CD14-positive monocyte (primary cell): Measurements from ENCODE around the gene KPNA5. TPM values are rescaled to one million over a fixed set of nuclear protein-coding genes. Genes with fewer than 3 reads are reported as not detected.

Source experiments
- DNase-seq, 3 donors: peaks; one replicate each; pipeline ENCODE4 v3.0.0-alpha.2; 2011 to 2022
- H2AFZ ChIP-seq: 2 replicates; pipeline ENCODE4 v1.6.0; 2012; ENCODE audit warnings: mild to moderate bottlenecking, low read depth, low read length, inconsistent platforms; ENCODE audit not compliant: insufficient read depth, poor library complexity, severe bottlenecking
- H3K27ac ChIP-seq, 2 donors: 1 replicate in 1 of 2; 2 replicates in 1 of 2; pipeline ENCODE4 v1.5.1; 2012 to 2013; ENCODE audit warnings: low read length in 2 of 2, control low read depth in 1 of 2, inconsistent platforms in 1 of 2, low read depth in 1 of 2, mild to moderate bottlenecking in 1 of 2
- H3K27me3 ChIP-seq, 2 donors: one replicate each; pipeline versions ENCODE4 v1.6.0 to v1.6.1; 2011 to 2013; ENCODE audit warnings: low read length in 2 of 2; ENCODE audit not compliant: control insufficient read depth in 2 of 2, insufficient read depth in 2 of 2
- H3K36me3 ChIP-seq, 2 donors: replicated peaks in 1 of 2; 1 replicate in 1 of 2; 2 replicates in 1 of 2; pipeline versions ENCODE4 v1.5.1 to v1.6.1; 2012 to 2013; ENCODE audit warnings: low read length in 2 of 2, control low read depth in 1 of 2, inconsistent platforms in 1 of 2, mild to moderate bottlenecking in 1 of 2; ENCODE audit not compliant: insufficient read depth in 2 of 2, control insufficient read depth in 1 of 2
- H3K4me1 ChIP-seq, 2 donors: 1 replicate in 1 of 2; 2 replicates in 1 of 2; pipeline versions ENCODE4 v1.5.1 to v1.6.1; 2012 to 2013; ENCODE audit warnings: low read length in 2 of 2, control low read depth in 1 of 2, inconsistent platforms in 1 of 2, mild to moderate bottlenecking in 1 of 2, moderate library complexity in 1 of 2; ENCODE audit not compliant: insufficient read depth in 2 of 2, control insufficient read depth in 1 of 2
- H3K4me2 ChIP-seq: replicated peaks from 2 replicates; pipeline ENCODE3; 2012; ENCODE audit warnings: low read length, moderate library complexity, mild to moderate bottlenecking; ENCODE audit not compliant: poor library complexity, severe bottlenecking; ENCODE audit errors: extremely low read depth
- H3K4me3 ChIP-seq, 3 experiments: fragments of 200-600 bp in 1 of 3; sonication (generic) in 1 of 3; replicated peaks in 1 of 3; 1 replicate in 2 of 3; 2 replicates in 1 of 3; pipeline ENCODE4 v1.5.1; 2011 to 2013; ENCODE audit warnings: low read length in 3 of 3, mild to moderate bottlenecking in 3 of 3, control low read depth in 2 of 3, low read depth in 2 of 3, inconsistent platforms in 1 of 3, moderate library complexity in 1 of 3
- H3K79me2 ChIP-seq: 2 replicates; pipeline ENCODE4 v1.6.0; 2012; ENCODE audit warnings: mild to moderate bottlenecking, control low read depth, inconsistent platforms, low read length, moderate library complexity; ENCODE audit not compliant: insufficient read depth
- H3K9ac ChIP-seq: 2 replicates; pipeline ENCODE4 v1.6.0; 2017; ENCODE audit warnings: low read length, mild to moderate bottlenecking; ENCODE audit not compliant: insufficient read depth, poor library complexity, severe bottlenecking
- H3K9me3 ChIP-seq, 2 donors: replicated peaks in 1 of 2; 1 replicate in 1 of 2; 2 replicates in 1 of 2; pipeline versions ENCODE4 v1.5.1 to v1.6.1; 2012 to 2013; ENCODE audit warnings: low read length in 2 of 2, control low read depth in 1 of 2; ENCODE audit not compliant: control insufficient read depth in 1 of 2, insufficient read depth in 1 of 2
- H4K20me1 ChIP-seq: 2 replicates; pipeline ENCODE4 v1.6.0; 2012; ENCODE audit warnings: mild to moderate bottlenecking, low read length, control low read depth, moderate library complexity; ENCODE audit not compliant: insufficient read depth
- H3K27ac Mint-ChIP-seq, 7 donors: one replicate each; pipeline ENCODE4 v1.8.0; 2020; ENCODE audit warnings: mild to moderate bottlenecking in 7 of 7, mixed read lengths in 7 of 7, moderate library complexity in 6 of 7, inconsistent platforms in 2 of 7
- H3K27me3 Mint-ChIP-seq, 3 donors: one replicate each; pipeline ENCODE4 v1.8.0; 2021 to 2022; ENCODE audit warnings: low read depth in 3 of 3, mild to moderate bottlenecking in 3 of 3, mixed read lengths in 3 of 3, moderate library complexity in 3 of 3, inconsistent platforms in 1 of 3
- H3K36me3 Mint-ChIP-seq, 2 donors: one replicate each; pipeline ENCODE4 v1.8.0; 2020; ENCODE audit warnings: mixed read lengths in 2 of 2, inconsistent platforms in 1 of 2, mild to moderate bottlenecking in 1 of 2
- H3K4me1 Mint-ChIP-seq: one replicate; pipeline ENCODE4 v1.8.0; 2020; ENCODE audit warnings: mild to moderate bottlenecking, mixed read lengths
- H3K4me3 Mint-ChIP-seq, 2 donors: one replicate each; pipeline ENCODE4 v1.8.0; 2020; ENCODE audit warnings: mild to moderate bottlenecking in 2 of 2, mixed read lengths in 2 of 2, moderate library complexity in 1 of 2
- H3K9me3 Mint-ChIP-seq, 7 donors: one replicate each; pipeline ENCODE4 v1.8.0; 2020 to 2022; ENCODE audit warnings: mixed read lengths in 7 of 7, mild to moderate bottlenecking in 6 of 7, moderate library complexity in 6 of 7, inconsistent platforms in 2 of 7
- CTCF ChIP-seq: fragments of 200-600 bp; IDR thresholded peaks from one replicate; pipeline ENCODE4 v1.8.0; 2022; ENCODE audit warnings: antibody characterized with exemption, mild to moderate bottlenecking
- WGBS: methylation state at CpG from one replicate; pipeline ENCODE4 v1.1.5; 2013; ENCODE audit warnings: missing lambda C conversion rate; ENCODE audit not compliant: insufficient coverage; 5-methylcytosine and 5-hydroxymethylcytosine counted together
- intact Hi-C, 2 donors: fragments of 100-400 bp; cut with micrococcal nuclease; formaldehyde crosslinking; loops; one replicate each; pipeline versions ENCODE4 v1.15.0 to v1.15.1; 2023
- polyA plus RNA-seq, 3 donors: library from polyadenylated mRNA; depleted of rRNA in 1 of 3; unstranded in 2 of 3; stranded (reverse) in 1 of 3; fragments of 300-500 nt in 2 of 3; fragments of >200 nt in 1 of 3; fragmentation: Illumina TruSeq in 2 of 3; gene quantifications; 1 replicate in 2 of 3; 2 replicates in 1 of 3; pipeline ENCODE4 v1.2.3, GENCODE V29; 2012 to 2021

KPNA5 gene
- polyA plus RNA-seq, 3 donors = 1.7 to 2.9 (median 2.3) TPM

- no peak for TF ChIP-seq CTCF
- Mint-ChIP-seq H3K27me3 (peaks cover 44 to 60% (median 55%) of the 10 kb centered on the region in 3 donors), H3K4me3 (peak overlapping the region in 1 of 2 donors; percentile 86), H3K9me3 (peaks cover 0 to 11% (median 7%) of the 10 kb centered on the region in 7 donors), H3K27ac (peak overlapping the region in 1 of 7 donors; percentile 0), H3K4me1 (peaks cover 12% of the 10 kb centered on the region), H3K36me3 (peaks cover 0 to 7% of the 10 kb centered on the region in 2 donors)
- no peaks in the 10 kb centered on the region for H3K79me2 ChIP-seq
- peaks cover 6 to 8% of the 10 kb centered on the region in 2 donors for H3K4me1 ChIP-seq
- WGBS = 67% methylated on average over 1 of the region's 5 CpGs
- no peak overlapping the region for H2AFZ ChIP-seq
- H3K27ac ChIP-seq = no peak overlapping the region
- H3K9ac ChIP-seq = no peak overlapping the region
- peaks cover 46 to 62% of the 10 kb centered on the region in 2 donors for H3K27me3 ChIP-seq
- peaks cover 0 to 27% of the 10 kb centered on the region in 2 donors for H3K9me3 ChIP-seq
- no peak overlapping the region for H3K4me2 ChIP-seq
- no peaks in the 10 kb centered on the region for H3K36me3 ChIP-seq
- intact Hi-C loops = no loop called here
- H3K4me3 ChIP-seq = no peak overlapping the region
- DNase-seq = no peak
- no peaks in the 10 kb centered on the region for H4K20me1 ChIP-seq
Measured at GRCh38 chr6:116766506-116767176, 85.6 kb downstream of the KPNA5 start.

- peaks cover 42 to 51% of the 10 kb centered on the region in 2 donors for H3K27me3 ChIP-seq
- DNase-seq = no peak
- H2AFZ ChIP-seq = no peak overlapping the region
- intact Hi-C loops = no loop called here
- H3K36me3 ChIP-seq = no peaks in the 10 kb centered on the region
- peaks cover 0 to 7% of the 10 kb centered on the region in 2 donors for H3K36me3 Mint-ChIP-seq
- TF ChIP-seq CTCF = no peak
- H3K9me3 Mint-ChIP-seq = peaks cover 0 to 11% (median 7%) of the 10 kb centered on the region in 7 donors
- H3K4me3 Mint-ChIP-seq = no peak overlapping the region
- H4K20me1 ChIP-seq = no peaks in the 10 kb centered on the region
- H3K9me3 ChIP-seq = peaks cover 0 to 27% of the 10 kb centered on the region in 2 donors
- peaks cover 12% of the 10 kb centered on the region for H3K4me1 Mint-ChIP-seq
- no CpG with 5 or more reads among the region's 2 CpGs for WGBS
- H3K79me2 ChIP-seq = no peaks in the 10 kb centered on the region
- H3K4me3 ChIP-seq = no peak overlapping the region
- H3K27ac Mint-ChIP-seq = no peak overlapping the region
- H3K27ac ChIP-seq = no peak overlapping the region
- no peak overlapping the region for H3K4me2 ChIP-seq
- peaks cover 40 to 53% (median 52%) of the 10 kb centered on the region in 3 donors for H3K27me3 Mint-ChIP-seq
- H3K4me1 ChIP-seq = peaks cover 6 to 8% of the 10 kb centered on the region in 2 donors
- H3K9ac ChIP-seq = no peak overlapping the region
Measured at GRCh38 chr6:116767715-116768114, 86.7 kb downstream of the KPNA5 start.
